NCI-H2227 (cell line): ENCODE results near the gene SEZ6L.
"Not testable (repeated sequence)": the region's sequence is repeated elsewhere in the genome, so short reads cannot be mapped to it uniquely, and the experiment has no call there.

Source experiments
- DNase-seq: peaks from one replicate; lab custom pipeline; 2025; ENCODE audit not compliant: unreplicated experiment; lab: John Stamatoyannopoulos, UW

SEZ6L gene

DNA sequence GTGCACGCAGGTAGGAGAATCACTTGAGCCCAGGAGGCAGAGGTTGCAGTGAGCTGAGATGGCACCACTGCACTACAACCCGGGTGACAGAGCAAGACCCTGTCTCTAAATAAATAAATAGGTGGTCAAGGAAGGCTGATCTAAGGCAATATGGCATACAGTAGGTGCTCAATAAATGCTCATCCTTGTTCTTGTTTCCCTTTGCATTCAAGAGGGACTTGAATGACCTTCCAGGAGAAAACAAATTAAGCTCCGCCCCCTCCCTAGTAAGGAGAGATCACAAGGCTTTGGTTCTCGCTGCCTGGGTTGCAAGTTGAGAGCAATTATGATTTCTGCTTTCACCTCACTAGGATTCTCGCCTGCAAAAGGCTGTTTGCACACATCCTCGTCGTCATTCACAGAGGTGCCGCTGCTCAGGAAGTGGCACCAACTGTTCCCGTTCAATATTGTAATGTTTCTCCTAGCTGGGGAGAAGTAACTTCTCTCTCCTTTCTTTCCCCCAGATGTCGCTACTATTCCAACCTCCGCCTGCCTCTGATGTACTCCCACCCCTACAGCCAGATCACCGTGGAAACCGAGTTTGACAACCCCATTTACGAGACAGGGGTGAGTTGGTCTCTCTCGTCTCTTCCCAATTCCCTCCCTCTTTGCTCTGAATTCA is 208.0 kb downstream of the SEZ6L start:
- DNase-seq: no peak

- DNase-seq: no peak
These were observed 211.0 kb downstream of the SEZ6L start for GRCh38 chr22:26380072-26380830.

- no peak for DNase-seq
These were observed 213.5 kb downstream of the SEZ6L start for GRCh38 chr22:26382782-26383181.

GRCh38 chr22:26383968-26384556 is 214.8 kb downstream of the SEZ6L start:
- DNase-seq: no peak

- peak; percentile 63 for DNase-seq
These were observed 215.9 kb downstream of the SEZ6L start for GRCh38 chr22:26385164-26385563.

DNA sequence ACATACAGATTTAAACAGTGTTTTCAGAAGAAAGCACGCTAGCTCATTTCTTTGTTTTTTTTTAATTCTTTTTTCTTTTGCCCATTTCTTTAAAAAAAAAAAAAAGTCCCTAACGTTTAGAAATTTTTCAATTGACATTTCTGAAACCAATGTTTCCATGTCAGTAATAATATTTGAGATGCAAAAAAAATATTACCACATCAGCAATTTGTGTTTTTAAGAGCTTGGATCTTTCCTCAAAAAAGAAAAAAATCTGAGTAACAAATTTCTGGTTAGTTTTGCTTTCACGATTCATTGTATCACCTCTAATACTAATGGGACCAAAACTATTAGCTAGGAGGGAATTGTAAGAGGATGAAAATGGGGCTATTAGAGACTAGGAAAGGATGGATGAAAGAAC is 219.9 kb downstream of the SEZ6L start:
- DNase-seq: no peak

GRCh38 chr22:26391091-26391490 is 221.8 kb downstream of the SEZ6L start:
- no peak for DNase-seq

DNA sequence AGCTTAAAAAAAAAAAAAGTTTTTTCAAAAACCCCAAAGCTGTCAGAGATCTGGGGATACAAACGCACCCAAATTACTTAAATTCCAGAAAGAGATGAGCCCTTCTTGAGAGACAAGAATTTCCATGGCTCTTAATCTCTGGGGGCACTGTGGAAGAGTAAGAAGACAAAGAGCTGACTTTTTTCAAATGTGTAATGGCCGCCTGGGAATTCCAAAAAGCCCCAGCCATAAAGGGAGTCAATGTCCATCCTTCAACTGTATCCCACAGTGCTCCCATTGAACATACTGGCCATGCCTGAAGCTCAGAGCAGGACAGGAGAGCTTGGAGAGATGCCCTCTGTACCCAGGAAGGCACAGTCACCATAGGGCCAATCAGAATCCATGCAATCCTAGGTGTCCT is 222.4 kb downstream of the SEZ6L start:
- DNase-seq: no peak

- no peak for DNase-seq
These were observed 224.7 kb downstream of the SEZ6L start for GRCh38 chr22:26393929-26394328.

DNA sequence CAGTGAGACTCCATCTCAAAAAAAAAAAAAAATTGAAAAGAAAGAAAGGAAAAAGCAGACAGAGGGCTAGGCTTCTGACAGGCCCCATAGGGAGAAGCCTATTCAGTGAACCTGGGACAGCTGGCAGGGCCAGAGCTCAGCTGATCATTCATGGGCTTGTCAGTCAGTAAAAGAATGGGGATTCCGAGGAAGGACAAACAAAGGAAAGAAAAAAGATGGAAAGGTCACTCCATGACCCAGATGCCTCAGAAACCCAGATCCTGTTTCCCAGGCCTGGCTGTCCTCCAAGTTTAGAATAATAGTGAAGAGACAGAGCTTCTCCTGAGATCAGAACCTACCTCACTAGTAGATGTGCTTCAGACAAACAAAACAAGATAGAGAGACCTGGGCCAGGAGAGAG is 225.5 kb downstream of the SEZ6L start:
- peak; percentile 40 for DNase-seq

- DNase-seq: peak; percentile 5
These were observed 226.7 kb downstream of the SEZ6L start for GRCh38 chr22:26395926-26396325.

DNA sequence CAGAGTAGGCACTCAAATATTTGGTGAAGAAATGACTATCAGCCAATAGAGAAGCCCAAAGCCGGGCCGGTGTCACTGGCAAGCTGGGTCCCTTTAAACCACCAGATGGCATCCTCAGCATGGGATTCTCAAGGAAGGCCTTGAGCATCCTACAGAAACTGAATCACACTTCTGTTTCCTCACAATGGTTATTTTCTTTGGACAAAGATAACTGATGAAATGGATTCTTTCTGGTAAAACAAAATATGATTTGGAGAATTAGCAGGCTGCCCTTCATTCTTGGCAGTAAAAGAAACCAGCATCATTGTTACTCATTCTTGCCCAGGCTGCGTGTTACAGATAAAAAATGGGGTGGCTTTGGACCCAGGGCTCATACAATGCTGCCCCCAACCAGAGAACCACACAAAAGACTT is 229.5 kb downstream of the SEZ6L start:
- peak; percentile 67 for DNase-seq

- no peak for DNase-seq
These were observed 230.0 kb downstream of the SEZ6L start for GRCh38 chr22:26399289-26399688.

DNA sequence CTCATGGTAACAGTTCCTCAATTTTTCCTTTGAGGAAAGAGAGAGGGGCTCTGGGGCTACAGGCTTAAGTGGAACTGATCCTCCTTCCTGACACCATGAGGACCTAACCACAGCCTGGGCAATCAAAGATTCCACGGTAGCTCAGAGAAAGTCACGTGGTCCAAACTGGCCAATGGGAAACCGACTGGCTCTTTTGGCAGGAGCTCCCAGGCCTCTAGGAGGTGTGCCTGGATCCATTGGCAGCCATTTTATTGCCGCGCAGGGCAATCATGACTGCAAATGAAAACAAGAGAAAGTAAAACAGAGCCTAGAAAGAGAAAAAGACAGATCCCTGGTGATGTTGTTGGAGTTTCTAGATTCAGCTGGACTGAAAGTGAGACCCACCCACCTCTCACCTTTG is 232.5 kb downstream of the SEZ6L start:
- no peak for DNase-seq

DNA sequence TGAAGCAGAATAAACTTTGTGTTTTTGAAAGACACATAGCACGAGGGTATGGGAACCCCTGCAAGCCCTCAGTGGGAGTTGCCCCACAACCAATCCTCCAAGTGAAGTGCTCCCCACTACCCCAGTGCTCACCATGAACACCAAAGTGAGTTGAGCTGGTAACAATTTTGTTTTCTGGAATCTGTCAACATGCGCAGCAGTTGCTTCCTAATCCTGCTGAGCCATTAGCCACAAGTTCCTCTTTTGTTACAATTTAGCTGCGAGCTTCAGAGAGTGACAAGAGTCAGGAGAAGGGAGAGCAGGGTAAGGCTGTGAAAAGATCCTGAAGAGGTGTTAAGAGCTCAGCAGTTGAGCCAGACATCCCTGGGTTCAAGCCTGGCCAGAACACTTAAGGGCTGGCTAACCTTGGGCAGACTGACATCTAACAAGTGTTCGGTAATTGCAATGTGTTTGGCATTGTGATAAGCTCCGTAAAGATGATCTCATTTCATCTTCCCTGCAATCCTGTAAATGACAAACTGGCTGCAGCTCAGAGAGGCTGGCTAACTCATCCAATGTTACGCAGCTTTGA is 235.7 kb downstream of the SEZ6L start:
- peak; percentile 11 for DNase-seq

GRCh38 chr22:26406118-26406517 is 236.9 kb downstream of the SEZ6L start:
- no peak for DNase-seq

DNA sequence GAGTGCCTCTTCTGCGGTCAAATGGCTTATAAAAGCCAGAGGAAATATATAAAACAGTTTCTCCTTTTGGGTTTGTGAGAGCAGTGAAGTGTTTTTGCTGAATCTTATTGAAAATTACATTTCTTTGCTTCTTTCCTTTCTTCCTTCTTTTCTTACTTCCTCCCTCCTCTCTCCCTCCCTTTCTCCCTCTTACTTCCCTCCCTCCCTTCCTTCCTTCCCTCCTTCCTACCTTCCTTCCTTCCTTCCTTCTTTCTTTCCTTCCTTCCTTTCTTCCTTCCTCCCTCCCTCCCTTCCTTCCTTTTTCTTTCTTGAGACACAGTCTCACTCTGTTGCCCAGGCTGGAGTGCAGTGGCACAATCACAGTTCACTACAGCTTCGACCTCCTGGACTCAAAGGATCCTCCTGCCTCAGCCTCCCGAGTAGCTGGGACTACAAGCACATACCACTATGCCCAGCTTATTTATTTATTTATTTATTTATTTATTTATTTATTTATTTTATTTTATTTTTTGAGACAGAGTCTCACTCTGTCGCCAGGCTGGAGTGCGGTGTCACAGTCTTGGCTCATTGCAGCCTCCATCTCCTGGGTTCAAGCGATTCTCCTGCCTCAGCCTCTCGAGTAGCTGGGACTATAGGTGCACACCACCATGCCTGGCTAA is 239.4 kb downstream of the SEZ6L start:
- DNase-seq: not testable (repeated sequence)

DNA sequence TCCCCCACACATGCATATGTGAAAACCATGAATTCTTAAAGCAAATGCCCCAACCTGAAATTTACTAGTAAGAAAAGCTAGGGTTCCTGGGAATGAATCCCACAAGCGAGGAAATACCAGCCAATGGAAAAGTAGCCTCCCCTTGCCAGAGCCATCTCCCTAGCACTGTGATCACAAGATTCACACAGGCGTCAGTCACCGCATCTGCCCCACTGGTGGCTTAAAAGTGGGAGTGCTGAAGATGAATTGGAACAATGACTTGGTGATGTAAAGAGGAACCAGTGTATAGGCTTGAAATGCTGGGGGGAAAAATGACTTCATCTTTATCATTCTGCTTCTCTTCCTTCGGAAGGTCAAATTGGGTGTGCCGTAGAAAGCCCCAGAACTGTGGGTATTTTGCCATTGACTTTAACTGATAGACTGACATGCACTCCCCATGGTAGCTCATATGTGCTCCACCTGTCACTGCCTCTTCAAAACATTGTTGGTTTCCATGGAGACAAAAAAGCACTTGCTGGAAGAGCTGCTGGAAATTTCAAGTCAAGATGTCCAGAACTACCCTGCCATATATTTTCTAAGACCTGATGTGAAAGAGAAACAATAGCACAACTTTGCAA is 240.6 kb downstream of the SEZ6L start:
- peak; percentile 70 for DNase-seq

DNA sequence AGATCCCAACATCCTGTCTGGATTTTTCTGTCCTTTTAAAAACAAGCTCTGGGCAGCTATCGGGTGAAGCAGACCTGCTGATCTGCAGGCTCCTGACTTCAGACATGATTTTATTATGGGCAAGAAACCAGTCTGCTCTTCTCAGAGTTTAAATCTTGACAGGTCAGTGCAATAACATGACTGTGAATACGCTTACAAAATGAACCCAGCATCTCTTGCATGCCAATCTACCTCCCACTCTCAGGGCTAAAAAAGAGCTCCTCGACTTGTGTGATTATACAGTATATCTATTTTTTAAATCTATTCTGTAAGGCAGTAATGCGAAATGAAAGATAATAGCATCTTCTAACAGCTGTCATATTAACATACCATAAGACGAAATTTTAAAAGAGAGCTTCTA is 241.1 kb downstream of the SEZ6L start:
- no peak for DNase-seq

GRCh38 chr22:26414347-26414746 is 245.1 kb downstream of the SEZ6L start:
- DNase-seq: no peak

- DNase-seq: no peak
These were observed 247.0 kb downstream of the SEZ6L start for GRCh38 chr22:26416256-26416655.
